Left lung (tissue), 10 donors: Measurements from ENCODE around the gene NGDN. TPM values are rescaled to one million over a fixed set of nuclear protein-coding genes. Genes with fewer than 3 reads are reported as not detected.
A peak's percentile ranks its signal among the peaks of the same experiment; 100 is the strongest.

Experiments used
- ATAC-seq: fragments of 200-7000 bp; cut with Tn5 transposase; one replicate; pipeline ENCODE4 v1.9.1; 2020; ENCODE audit warnings: moderate library complexity
- DNase-seq, 4 donors: peaks; one replicate each; pipeline ENCODE4 v3.0.0-alpha.2; 2013 to 2020
- H3K27ac ChIP-seq, 2 donors: fragments of 200-600 bp; sonication (generic) in 1 of 2; one replicate each; pipeline versions ENCODE4 v1.5.0 to v1.8.0; 2020 to 2021
- H3K27me3 ChIP-seq, 2 donors: fragments of 200-600 bp; sonication (generic) in 1 of 2; one replicate each; pipeline versions ENCODE4 v1.5.0 to v1.8.0; 2020 to 2021
- H3K36me3 ChIP-seq, 2 donors: fragments of 200-600 bp; sonication (generic) in 1 of 2; one replicate each; pipeline versions ENCODE4 v1.5.0 to v1.8.0; 2020 to 2021
- H3K4me1 ChIP-seq, 2 donors: fragments of 200-600 bp; one replicate each; pipeline ENCODE4 v1.8.0; 2021
- H3K4me3 ChIP-seq, 2 donors: fragments of 200-600 bp; sonication (generic) in 1 of 2; one replicate each; pipeline versions ENCODE4 v1.5.0 to v1.8.0; 2020 to 2021; ENCODE audit warnings: mild to moderate bottlenecking in 1 of 2
- H3K9me3 ChIP-seq, 2 donors: fragments of 200-600 bp; sonication (generic) in 1 of 2; one replicate each; pipeline versions ENCODE4 v1.5.0 to v1.8.0; 2020 to 2021
- intact Hi-C, 2 donors: fragments of 100-400 bp; cut with DNase I; formaldehyde crosslinking; loops; one replicate each; pipeline versions ENCODE4 v1.11.2 to v1.14.2; 2022
- polyA plus RNA-seq, 6 donors: library from polyadenylated mRNA; unstranded; fragments of 120-200 nt; gene quantifications; one replicate each; pipeline ENCODE4 v1.2.1, GENCODE V29; 2013; ENCODE audit not compliant: insufficient read length in 6 of 6
- total RNA-seq, 2 donors: library from RNA; stranded (reverse); fragmentation: NEBNext Ultra II Directional; extraction: Animal tissue kit (Norgen Biotek cat#: 25700); gene quantifications; one replicate each; pipeline ENCODE4 v1.2.1, GENCODE V29; 2021
- TF ChIP-seq, protein P1 (sequence below), 2 donors: fragments of 200-600 bp; sonication (generic) in 1 of 2; IDR thresholded peaks; one replicate each; pipeline versions ENCODE4 v1.5.0 to v1.8.0; 2021; ENCODE audit warnings: antibody characterized with exemption in 2 of 2
- donor health status: DM: no; HTN: yes; CAD: no.
- donor health status: DM: no; HTN: no; CAD: no.

Gene NGDN
- total and polyA plus RNA-seq, 8 donors, result 21.6 to 79.3 (median 60.0) TPM

DNA sequence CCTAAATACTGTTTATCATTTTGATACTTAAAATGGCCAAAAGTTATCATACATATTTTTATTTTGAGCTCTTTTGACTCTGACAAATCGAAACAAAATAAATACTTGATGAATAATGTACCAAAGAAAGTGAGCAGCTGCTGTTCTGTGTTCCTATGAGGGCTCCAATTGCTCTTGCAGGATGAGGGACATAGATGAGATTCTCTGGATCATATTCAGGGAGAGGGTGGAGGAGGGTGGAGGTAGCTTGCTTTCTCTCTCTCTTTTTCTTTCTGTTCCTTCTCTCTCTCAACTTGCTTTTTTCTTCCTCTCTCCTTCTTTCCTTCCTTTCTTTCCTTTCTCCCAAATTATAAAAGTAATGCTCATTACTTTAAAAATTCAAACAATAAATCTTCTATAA, 25.2 kb upstream of the NGDN start:
- no peaks in the 10 kb centered on the region for H3K4me1 ChIP-seq
- no peak for ATAC-seq
- H3K4me3 ChIP-seq, result no peak overlapping the region
- H3K27ac ChIP-seq, result no peak overlapping the region
- TF ChIP-seq, protein P1, sequence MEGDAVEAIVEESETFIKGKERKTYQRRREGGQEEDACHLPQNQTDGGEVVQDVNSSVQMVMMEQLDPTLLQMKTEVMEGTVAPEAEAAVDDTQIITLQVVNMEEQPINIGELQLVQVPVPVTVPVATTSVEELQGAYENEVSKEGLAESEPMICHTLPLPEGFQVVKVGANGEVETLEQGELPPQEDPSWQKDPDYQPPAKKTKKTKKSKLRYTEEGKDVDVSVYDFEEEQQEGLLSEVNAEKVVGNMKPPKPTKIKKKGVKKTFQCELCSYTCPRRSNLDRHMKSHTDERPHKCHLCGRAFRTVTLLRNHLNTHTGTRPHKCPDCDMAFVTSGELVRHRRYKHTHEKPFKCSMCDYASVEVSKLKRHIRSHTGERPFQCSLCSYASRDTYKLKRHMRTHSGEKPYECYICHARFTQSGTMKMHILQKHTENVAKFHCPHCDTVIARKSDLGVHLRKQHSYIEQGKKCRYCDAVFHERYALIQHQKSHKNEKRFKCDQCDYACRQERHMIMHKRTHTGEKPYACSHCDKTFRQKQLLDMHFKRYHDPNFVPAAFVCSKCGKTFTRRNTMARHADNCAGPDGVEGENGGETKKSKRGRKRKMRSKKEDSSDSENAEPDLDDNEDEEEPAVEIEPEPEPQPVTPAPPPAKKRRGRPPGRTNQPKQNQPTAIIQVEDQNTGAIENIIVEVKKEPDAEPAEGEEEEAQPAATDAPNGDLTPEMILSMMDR (IDR thresholded peaks at IDR 0.05), result no peak
- no peaks in the 10 kb centered on the region for H3K9me3 ChIP-seq
- DNase-seq, result no peak
- intact Hi-C loops, result no loop called here
- no peaks in the 10 kb centered on the region for H3K36me3 ChIP-seq
- peaks cover 0 to 4% of the 10 kb centered on the region in 2 donors for H3K27me3 ChIP-seq

GRCh38 chr14:23445773-23446172, 23.7 kb upstream of the NGDN start:
- DNase-seq (no peak), ATAC-seq (no peak)
- TF ChIP-seq, protein P1 (IDR thresholded peaks at IDR 0.05), result no peak
- no peaks in the 10 kb centered on the region for H3K36me3 ChIP-seq
- H3K27me3 ChIP-seq, result peaks cover 0 to 4% of the 10 kb centered on the region in 2 donors
- H3K4me3 ChIP-seq, result no peak overlapping the region
- H3K9me3 ChIP-seq, result no peaks in the 10 kb centered on the region
- H3K4me1 ChIP-seq, result no peaks in the 10 kb centered on the region
- no peak overlapping the region for H3K27ac ChIP-seq
- intact Hi-C loops, result no loop called here

- no peak overlapping the region for H3K27ac ChIP-seq
- H3K36me3 ChIP-seq, result no peaks in the 10 kb centered on the region
Observed at GRCh38 chr14:23446291-23446851, 23.1 kb upstream of the NGDN start.

GRCh38 chr14:23447361-23448350, 21.8 kb upstream of the NGDN start:
- Histone ChIP-seq H3K4me3 (no peak overlapping the region), H3K4me1 (no peaks in the 10 kb centered on the region), H3K27ac (no peak overlapping the region), H3K27me3 (peaks cover 0 to 13% of the 10 kb centered on the region in 2 donors), H3K36me3 (no peaks in the 10 kb centered on the region), H3K9me3 (peaks cover 0 to 3% of the 10 kb centered on the region in 2 donors)
- ATAC-seq (peak; percentile 34), DNase-seq (peak in 1 of 4 donors; percentile 42)
- TF ChIP-seq, protein P1 (IDR thresholded peaks at IDR 0.05), result no peak
- intact Hi-C loops, result no loop called here

More at GRCh38 chr14:23446291-23446851, 23.1 kb upstream of the NGDN start:
- intact Hi-C loops, result no loop called here
- Histone ChIP-seq H3K4me1 (no peaks in the 10 kb centered on the region), H3K4me3 (no peak overlapping the region), H3K9me3 (no peaks in the 10 kb centered on the region), H3K27me3 (peaks cover 0 to 4% of the 10 kb centered on the region in 2 donors)
- ATAC-seq, result no peak
- TF ChIP-seq, protein P1 (IDR thresholded peaks at IDR 0.05), result no peak
- DNase-seq, result no peak

DNA sequence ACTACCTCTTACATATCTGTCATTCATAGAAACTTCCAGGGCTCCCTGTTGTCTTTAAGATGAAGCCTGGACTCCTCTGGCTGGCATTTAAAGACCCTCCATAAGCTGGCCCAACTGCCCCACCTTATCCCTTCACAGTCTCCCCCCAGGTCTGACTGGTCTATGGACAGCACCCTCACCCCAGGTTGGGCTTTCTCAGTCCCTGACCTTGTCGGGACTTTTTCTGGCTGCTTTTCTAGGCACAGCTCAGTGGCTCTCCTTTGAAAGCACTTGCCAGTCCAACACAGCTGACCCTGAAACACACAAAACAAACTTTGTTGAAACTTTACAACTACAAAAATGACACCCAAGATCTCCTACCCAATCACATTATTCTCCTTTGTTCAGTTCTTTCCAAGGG, 20.2 kb upstream of the NGDN start:
- ATAC-seq (no peak), DNase-seq (no peak)
- peaks cover 0 to 3% of the 10 kb centered on the region in 2 donors for H3K9me3 ChIP-seq
- no peaks in the 10 kb centered on the region for H3K4me1 ChIP-seq
- H3K4me3 ChIP-seq, result no peak overlapping the region
- no peak overlapping the region for H3K27ac ChIP-seq
- no peaks in the 10 kb centered on the region for H3K36me3 ChIP-seq
- intact Hi-C loops, result no loop called here
- TF ChIP-seq, protein P1 (IDR thresholded peaks at IDR 0.05), result no peak
- peaks cover 0 to 19% of the 10 kb centered on the region in 2 donors for H3K27me3 ChIP-seq
